Retinal pigment epithelial cell (primary cell): ENCODE results near the gene CLCNKA.
"Not testable (repeated sequence)": the region's sequence is repeated elsewhere in the genome, so short reads cannot be mapped to it uniquely, and the experiment has no call there.

ENCODE experiments used
- DNase-seq: peaks from one replicate; pipeline ENCODE4 v3.0.0-alpha.2; 2010; ENCODE audit warnings: low read depth
- H3K4me3 ChIP-seq: 2 replicates; pipeline ENCODE4 v1.5.1; 2011; ENCODE audit warnings: mild to moderate bottlenecking, low read length, control low read depth, moderate library complexity
- TF ChIP-seq, protein P1 (sequence below): conservative IDR thresholded peaks from 2 replicates; pipeline ENCODE4 v1.5.1; 2011; ENCODE audit warnings: low read depth, low read length, control low read depth, inconsistent platforms

Gene CLCNKA

DNA sequence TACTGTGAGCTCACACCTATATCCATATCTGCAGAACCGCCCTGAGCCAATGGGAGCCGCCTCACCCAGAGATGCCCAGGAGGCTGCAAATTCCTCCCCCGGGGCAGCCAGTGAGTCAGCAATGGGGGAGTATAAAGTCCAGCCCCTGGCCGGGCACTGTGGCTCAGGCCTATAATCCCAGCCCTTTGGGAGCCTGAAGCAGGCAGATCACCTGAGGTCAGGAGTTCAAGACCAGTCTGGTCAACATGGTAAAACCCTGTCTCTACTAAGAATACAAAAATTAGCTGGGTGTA, 16.7 kb downstream of the CLCNKA start:
- TF ChIP-seq, protein P1, sequence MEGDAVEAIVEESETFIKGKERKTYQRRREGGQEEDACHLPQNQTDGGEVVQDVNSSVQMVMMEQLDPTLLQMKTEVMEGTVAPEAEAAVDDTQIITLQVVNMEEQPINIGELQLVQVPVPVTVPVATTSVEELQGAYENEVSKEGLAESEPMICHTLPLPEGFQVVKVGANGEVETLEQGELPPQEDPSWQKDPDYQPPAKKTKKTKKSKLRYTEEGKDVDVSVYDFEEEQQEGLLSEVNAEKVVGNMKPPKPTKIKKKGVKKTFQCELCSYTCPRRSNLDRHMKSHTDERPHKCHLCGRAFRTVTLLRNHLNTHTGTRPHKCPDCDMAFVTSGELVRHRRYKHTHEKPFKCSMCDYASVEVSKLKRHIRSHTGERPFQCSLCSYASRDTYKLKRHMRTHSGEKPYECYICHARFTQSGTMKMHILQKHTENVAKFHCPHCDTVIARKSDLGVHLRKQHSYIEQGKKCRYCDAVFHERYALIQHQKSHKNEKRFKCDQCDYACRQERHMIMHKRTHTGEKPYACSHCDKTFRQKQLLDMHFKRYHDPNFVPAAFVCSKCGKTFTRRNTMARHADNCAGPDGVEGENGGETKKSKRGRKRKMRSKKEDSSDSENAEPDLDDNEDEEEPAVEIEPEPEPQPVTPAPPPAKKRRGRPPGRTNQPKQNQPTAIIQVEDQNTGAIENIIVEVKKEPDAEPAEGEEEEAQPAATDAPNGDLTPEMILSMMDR: no peak
- H3K4me3 ChIP-seq: no peak overlapping the region
- DNase-seq: no peak

GRCh38 chr1:16039871-16040270, 18.0 kb downstream of the CLCNKA start:
- not testable (repeated sequence) for DNase-seq, H3K4me3 ChIP-seq

GRCh38 chr1:16041200-16041599, 19.4 kb downstream of the CLCNKA start:
- no peak for DNase-seq
- H3K4me3 ChIP-seq: no peak overlapping the region
- TF ChIP-seq, protein P1: no peak

DNA sequence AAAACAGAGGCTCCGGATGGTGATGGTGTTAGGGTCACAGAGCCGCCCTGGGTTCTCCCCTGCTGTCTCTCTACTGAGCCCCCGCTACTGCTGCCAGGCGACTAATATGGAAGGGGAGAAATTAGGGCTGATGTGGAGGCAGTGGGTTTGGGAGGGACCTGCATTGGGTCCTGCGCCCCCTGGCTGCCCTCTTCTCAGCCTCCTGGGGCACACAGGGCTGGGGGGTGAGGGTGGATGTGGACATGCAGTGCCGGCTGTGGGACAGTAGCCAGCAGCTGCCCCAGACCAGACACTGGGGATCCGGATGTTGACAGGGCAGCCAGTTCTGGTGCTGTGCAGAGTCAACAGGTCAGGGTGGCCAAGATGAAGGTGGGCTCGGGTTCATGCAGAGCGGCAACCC, 20.3 kb downstream of the CLCNKA start:
- no peak for DNase-seq
- H3K4me3 ChIP-seq: no peak overlapping the region
- TF ChIP-seq, protein P1: no peak

GRCh38 chr1:16042654-16043053, 20.8 kb downstream of the CLCNKA start:
- DNase-seq: not testable (repeated sequence)

DNA sequence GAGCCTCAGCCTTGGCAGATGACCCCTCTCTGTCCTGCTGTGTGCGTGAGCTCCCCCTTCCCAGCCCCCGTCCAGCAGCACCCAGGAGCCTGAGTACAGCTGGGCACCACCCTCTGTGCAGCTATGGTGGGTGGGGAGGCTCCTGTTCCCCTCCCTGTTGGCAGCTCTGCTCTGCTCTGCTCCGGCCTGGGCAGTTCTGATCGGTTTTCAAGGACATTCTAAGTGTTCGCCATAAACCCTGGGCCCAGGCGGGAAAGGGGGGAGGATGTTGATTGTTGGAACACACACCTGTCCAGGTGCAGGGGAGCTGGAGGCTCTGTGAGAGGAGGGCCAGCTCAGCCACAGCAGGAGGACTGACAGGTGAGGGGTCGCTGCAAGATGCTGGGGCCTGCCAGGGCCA, 21.7 kb downstream of the CLCNKA start, which contains the start of gene CLCNKB:
CLCNKB (plus strand) TSS at position 262 of the 400 bp plus-strand sequence. CDS start 711 bp downstream, outside the sequence.
- no peak within 1 kb of the TSS for H3K4me3 ChIP-seq
- TF ChIP-seq, protein P1: no peak
- DNase-seq: no peak

More at GRCh38 chr1:16042654-16043053, 20.8 kb downstream of the CLCNKA start:
- H3K4me3 ChIP-seq: not testable (repeated sequence)

GRCh38 chr1:16043950-16044349, 22.1 kb downstream of the CLCNKA start:
- DNase-seq: no peak
- H3K4me3 ChIP-seq: no peak overlapping the region
- TF ChIP-seq, protein P1: no peak

DNA sequence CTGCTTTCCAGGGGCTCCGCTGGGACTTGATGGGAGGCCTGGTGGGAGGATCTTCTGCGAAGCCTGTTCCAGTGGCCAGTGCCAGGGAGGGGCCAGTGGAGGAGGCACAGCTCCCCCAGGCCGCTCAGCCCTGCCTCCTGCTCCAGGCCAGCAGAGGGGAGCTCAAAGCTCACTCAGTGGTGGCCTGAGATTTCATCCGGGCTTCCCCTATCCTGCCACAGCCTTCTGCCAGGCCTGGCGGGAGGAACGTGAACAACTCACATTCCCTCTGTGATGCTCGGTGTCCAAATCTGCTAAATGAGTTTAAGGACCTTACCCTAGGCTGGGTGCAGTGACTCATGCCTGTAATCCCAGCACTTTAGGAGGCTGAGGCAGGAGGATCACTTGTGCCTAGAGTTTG, 25.0 kb downstream of the CLCNKA start:
- TF ChIP-seq, protein P1: no peak
- no peak for DNase-seq

More for the DNA sequence above, 25.0 kb downstream of the CLCNKA start:
- H3K4me3 ChIP-seq: no peak overlapping the region
